ENCODE results near the gene NOX5. TPM values are rescaled to one million over a fixed set of nuclear protein-coding genes. Genes with fewer than 3 reads are reported as not detected.
A peak's percentile ranks its signal among the peaks of the same experiment; 100 is the strongest.

NOX5 gene
- total and polyA plus RNA-seq, 2 of the 13 experiments (the other 11 are each of a cell fraction or from before 2014, with no cell fraction given): not detected

DNA sequence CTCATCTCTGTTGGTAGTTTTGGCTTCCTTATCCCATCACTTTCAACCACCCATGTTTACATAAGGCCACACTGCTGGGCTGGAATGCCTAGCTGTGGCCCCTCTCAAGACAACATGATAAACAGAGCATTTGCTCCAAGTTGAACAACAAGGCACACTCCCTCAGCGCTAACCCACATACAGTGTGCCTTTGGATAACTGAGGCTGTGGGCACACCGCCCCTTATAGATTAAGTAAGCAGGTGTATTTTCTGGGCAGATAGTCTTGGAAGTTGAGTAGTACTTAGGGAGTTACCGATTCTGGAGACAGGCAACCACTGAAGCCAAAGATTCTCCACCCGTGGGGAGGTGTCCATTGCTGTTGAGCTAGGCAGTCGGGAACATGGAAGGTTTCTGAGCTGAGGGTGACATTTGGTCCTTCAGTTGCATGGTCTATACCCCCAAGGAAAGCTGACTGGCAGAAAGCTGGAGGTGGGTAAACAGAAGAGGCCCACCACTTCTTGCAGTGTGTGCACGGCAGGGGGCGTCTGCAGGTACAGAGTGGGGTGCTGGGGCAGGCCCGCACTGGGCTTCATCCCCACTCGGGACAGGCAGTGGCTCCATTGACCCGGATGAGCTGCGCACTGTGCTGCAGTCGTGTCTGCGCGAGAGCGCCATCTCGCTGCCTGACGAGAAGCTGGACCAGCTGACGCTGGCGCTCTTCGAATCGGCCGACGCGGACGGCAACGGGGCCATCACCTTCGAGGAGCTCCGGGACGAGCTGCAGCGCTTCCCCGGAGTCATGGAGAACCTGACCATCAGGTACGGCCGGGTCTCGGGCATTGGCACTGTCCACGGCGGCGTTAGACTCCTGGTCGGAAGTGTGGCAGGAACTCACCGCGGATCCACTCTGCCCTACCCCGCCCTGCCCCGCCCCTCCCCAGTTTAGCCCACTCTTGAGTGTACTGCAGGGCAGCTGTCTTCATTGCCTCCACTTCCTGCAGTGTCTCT, 16.8 kb downstream of the NOX5 start (continued):
- TF ChIP-seq, protein P1, sequence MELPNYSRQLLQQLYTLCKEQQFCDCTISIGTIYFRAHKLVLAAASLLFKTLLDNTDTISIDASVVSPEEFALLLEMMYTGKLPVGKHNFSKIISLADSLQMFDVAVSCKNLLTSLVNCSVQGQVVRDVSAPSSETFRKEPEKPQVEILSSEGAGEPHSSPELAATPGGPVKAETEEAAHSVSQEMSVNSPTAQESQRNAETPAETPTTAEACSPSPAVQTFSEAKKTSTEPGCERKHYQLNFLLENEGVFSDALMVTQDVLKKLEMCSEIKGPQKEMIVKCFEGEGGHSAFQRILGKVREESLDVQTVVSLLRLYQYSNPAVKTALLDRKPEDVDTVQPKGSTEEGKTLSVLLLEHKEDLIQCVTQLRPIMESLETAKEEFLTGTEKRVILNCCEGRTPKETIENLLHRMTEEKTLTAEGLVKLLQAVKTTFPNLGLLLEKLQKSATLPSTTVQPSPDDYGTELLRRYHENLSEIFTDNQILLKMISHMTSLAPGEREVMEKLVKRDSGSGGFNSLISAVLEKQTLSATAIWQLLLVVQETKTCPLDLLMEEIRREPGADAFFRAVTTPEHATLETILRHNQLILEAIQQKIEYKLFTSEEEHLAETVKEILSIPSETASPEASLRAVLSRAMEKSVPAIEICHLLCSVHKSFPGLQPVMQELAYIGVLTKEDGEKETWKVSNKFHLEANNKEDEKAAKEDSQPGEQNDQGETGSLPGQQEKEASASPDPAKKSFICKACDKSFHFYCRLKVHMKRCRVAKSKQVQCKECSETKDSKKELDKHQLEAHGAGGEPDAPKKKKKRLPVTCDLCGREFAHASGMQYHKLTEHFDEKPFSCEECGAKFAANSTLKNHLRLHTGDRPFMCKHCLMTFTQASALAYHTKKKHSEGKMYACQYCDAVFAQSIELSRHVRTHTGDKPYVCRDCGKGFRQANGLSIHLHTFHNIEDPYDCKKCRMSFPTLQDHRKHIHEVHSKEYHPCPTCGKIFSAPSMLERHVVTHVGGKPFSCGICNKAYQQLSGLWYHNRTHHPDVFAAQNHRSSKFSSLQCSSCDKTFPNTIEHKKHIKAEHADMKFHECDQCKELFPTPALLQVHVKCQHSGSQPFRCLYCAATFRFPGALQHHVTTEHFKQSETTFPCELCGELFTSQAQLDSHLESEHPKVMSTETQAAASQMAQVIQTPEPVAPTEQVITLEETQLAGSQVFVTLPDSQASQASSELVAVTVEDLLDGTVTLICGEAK (IDR thresholded peaks at IDR 0.05): no peak
- TF ChIP-seq, protein P1 (CRISPR knock-in tag; IDR thresholded peaks at IDR 0.05): peak; percentile 46; the same call in 1 of the 2 replicates
- TF ChIP-seq SMAD1 (CRISPR knock-in tag; IDR thresholded peaks at IDR 0.05; ENCODE audit: borderline replicate concordance, low read depth): no peak
- no peak for TF ChIP-seq KLF6 (CRISPR knock-in tag; IDR thresholded peaks at IDR 0.05)
- TF ChIP-seq MTA1 (CRISPR knock-in tag; IDR thresholded peaks at IDR 0.05; ENCODE audit: borderline replicate concordance): no peak
- 0 out of 4 replicates have a peak, but pooled peaks of 1 of the 2 experiments have one; percentile 2 for TF ChIP-seq MAFK (conservative IDR thresholded peaks at IDR 0.05 in 1 of 2, IDR thresholded peaks at IDR 0.05 in 1 of 2; ENCODE audit: low read length in 2 of 2)
- no peak for TF ChIP-seq ATF4 (CRISPR knock-in tag; IDR thresholded peaks at IDR 0.05)
- no peak for TF ChIP-seq NR2C2 (CRISPR knock-in tag; IDR thresholded peaks at IDR 0.05; ENCODE audit: borderline replicate concordance)
- no peak for TF ChIP-seq NFE2L1 (CRISPR knock-in tag; IDR thresholded peaks at IDR 0.05; ENCODE audit: borderline replicate concordance)
- TF ChIP-seq REST (IDR thresholded peaks at IDR 0.05; ENCODE audit: borderline replicate concordance in 1 of 2, low read depth in 1 of 2, low read length in 2 of 2): no peak
- no peak for TF ChIP-seq ZNF331 (CRISPR knock-in tag; IDR thresholded peaks at IDR 0.05)
- 0 out of 2 replicates have a peak, but pooled peaks have one; percentile 24 for TF ChIP-seq ZNF333 (CRISPR knock-in tag; IDR thresholded peaks at IDR 0.05; ENCODE audit: borderline replicate concordance)
- TF ChIP-seq ZSCAN29 (CRISPR knock-in tag; conservative IDR thresholded peaks at IDR 0.05): no peak
- TF ChIP-seq ZNF768 (CRISPR knock-in tag; IDR thresholded peaks at IDR 0.05): peak; percentile 67; the same call in 1 of the 2 replicates
